COLO668 (cell line): ENCODE results near the gene CIDEA.

Source experiments
- DNase-seq: peaks from one replicate; lab custom pipeline; 2025; ENCODE audit not compliant: unreplicated experiment; lab: John Stamatoyannopoulos, UW

CIDEA gene

DNA sequence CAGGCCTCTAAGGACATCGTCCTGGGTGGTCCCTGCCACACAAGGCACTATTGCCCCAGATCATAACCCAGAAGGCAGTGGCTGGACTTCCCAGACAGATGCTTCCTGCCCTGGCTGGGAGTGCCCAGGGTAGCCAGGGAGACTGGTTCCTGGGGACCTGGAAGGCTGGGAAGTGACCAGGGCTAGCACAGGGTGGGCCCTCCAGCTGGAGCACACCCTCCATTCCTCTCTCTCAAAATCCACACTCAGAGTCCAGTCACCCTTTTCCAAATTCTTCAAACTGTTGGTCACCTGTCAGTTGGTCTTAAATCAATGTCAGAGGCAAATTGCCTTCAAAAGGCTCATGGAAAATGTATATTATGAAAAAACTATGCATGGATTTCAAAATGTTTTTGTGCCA, 42.3 kb downstream of the CIDEA start:
- DNase-seq: no peak

- no peak for DNase-seq
Measured at GRCh38 chr18:12299862-12300261, 45.7 kb downstream of the CIDEA start.

- DNase-seq: no peak
Measured at GRCh38 chr18:12301263-12302005, 47.3 kb downstream of the CIDEA start.

DNA sequence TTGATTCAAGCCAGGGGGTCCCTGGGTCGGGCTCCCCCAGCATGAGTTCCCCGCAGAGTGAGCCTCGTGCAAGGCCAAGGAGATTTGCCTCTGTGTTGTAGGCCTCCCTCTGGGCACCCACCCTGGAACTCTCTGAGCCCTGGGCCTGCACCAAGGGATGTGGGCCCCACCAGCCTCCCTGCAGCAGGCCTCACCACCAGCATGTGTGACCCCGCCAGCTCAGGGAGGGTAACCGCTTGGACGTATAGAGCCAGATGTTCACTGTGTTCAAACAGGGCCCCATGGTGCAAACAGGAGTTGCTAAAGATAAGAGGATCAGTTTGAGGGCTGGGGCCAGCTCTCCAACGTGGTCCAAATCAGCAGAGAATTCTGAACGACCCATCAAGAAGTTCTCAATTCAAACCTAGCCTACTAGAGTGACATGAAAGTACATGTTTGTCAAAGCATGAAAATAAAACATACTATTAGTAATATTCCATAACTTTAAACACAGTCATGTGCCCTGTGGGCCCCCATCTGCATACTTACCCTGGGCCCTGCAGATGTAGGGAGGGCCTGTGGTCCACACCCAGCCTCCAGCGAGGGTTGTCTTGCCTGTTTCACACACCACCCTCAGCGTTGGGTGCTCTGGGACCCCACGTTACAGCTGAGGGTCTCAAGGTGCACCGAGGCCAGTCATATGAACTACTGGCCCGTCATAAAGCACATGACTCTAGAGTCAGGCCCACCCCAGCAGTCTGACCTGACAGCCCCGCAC, 48.4 kb downstream of the CIDEA start:
- no peak for DNase-seq

GRCh38 chr18:12304351-12305210, 50.4 kb downstream of the CIDEA start:
- peak; percentile 42 for DNase-seq

DNA sequence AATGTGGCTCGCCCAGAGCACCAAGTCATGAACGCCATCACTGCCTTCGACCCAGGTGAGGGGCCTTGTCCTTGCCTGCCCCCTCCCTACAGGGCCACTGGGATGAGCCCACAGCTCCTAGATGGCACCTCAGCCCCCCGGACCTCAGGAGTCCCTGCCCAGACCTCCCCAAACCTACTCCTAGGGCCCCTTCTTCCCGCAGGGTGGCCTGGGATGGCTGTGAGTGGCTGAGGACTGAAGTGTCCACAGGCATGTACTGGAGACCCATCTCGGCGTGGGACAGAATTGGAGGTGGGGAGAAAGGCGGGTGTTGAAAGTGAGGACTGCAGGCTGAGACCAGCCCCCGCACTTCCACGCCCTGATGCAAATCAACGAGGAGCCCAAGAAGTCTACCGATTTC, 51.0 kb downstream of the CIDEA start:
- no peak for DNase-seq

GRCh38 chr18:12305930-12306629, 51.9 kb downstream of the CIDEA start:
- DNase-seq: no peak

GRCh38 chr18:12306752-12307700, 52.9 kb downstream of the CIDEA start:
- no peak for DNase-seq

DNA sequence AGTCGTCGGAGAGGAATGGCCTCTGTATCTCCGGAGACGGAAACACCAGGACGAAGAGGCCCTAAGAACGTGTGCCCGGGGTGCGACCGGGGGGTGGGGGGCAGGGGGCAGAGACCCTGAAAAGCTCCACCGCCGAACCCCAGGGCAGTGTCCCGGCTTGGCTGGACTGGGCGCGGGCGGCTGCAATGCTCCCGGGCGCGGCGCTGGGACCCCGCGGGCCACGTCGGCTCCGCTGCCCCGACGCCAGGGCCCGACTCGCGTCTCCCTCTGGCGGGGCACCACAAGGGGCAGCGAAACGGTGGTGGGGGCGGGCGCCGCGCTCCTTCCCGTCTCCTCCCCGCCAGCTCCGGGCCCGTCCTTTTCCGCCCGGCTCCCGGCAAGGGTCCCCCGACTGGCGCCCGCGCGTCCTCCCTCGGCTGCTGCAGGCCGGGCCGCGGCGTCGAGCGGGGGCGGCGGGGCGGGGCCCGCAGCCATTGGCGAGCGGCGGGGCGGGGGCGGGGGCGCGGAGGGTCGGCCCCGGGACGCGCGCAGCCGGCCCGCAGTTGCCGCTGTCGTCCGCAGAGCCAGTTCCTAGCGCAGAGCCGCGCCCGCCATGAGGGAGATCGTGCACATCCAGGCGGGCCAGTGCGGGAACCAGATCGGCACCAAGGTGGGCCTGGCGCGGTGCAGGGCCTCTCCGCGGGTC, 53.7 kb downstream of the CIDEA start, which contains the start of gene TUBB6:
TUBB6 (plus strand) TSS at position 541 of the 685 bp plus-strand sequence; CDS start at position 593, 52 bp downstream.
- peak; percentile 33 for DNase-seq

- peak; percentile 64 for DNase-seq
Measured at GRCh38 chr18:12308386-12309100, 54.4 kb downstream of the CIDEA start.

- no peak for DNase-seq
Measured at GRCh38 chr18:12309683-12310198, 55.6 kb downstream of the CIDEA start.

- no peak for DNase-seq
Measured at GRCh38 chr18:12310762-12311161, 56.6 kb downstream of the CIDEA start.

GRCh38 chr18:12312976-12313375, 58.8 kb downstream of the CIDEA start:
- no peak for DNase-seq

DNA sequence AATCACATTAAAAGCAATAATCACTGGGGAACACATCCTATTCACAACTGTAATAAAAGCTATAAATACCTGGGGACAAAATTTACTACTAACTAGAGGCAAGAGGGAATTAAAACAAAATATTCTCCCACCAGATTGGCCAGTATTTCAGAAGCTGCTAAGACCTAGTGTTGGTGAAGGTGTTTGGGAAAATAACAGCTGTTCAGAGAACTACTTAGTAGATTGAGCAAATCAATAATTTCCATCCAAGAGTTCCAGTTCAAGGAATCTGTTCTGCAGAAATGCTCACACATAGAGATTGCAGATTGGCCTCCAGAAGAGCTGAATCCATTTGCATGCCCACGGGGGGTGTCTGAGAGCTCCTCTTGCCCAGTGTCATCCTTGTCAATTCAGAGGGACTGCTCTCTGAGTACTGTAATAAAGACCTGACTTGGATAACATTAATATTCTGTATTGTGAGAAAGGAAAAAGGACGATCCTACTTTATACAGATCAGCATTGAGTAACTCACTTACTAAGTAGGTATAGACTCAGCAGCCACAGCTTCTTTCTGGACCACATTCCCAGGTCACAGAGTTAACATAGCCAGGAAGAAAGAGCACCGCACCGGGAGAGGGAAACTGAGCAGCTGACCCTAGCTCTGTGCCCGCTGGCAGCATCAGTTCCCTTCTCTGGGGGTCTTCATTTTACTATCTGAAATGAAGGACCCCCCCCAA, 59.5 kb downstream of the CIDEA start:
- no peak for DNase-seq

- no peak for DNase-seq
Measured at GRCh38 chr18:12314591-12315305, 60.6 kb downstream of the CIDEA start.

DNA sequence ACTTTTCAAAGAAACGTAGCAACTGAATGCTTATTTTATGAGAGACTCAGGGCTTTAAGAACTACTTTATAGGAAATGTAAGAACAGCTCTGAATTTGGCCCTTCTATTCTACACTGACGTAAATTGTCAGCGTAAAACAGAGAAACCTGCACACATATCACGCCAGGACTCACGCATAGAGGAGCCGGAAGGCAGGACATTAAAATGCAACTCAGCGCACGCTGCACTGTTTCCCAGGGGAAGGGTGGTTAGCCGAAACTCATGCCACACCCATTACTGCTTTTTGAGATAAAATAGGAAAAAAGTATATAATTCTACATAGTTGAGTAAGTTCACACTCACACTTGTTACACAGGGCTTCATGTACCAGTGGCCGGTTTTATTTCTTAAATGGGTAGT, 61.3 kb downstream of the CIDEA start:
- DNase-seq: no peak

GRCh38 chr18:12315911-12316310, 61.8 kb downstream of the CIDEA start:
- no peak for DNase-seq
